ENCODE data around the gene RPS4Y2.

Gene RPS4Y2

DNA sequence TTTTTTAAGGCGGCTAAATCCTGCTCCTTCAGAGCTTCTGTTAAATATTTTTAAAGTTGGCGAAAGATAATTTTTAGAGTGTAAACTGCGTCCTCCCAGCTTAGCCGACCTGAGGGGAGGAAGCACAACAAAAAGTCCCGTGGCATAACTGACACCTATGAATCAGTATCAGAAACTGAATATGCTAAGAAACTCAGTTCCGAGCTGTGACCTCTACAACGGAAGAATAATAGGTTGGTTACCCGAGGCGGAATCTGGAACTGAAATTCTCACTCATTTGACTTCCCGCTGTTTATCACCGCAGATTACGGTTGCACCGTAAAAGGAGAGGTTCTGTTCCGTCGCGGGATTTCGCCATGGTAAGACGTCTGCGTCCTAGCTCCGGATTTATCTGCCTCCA, at the start of gene RPS4Y2:
RPS4Y2 (plus strand) TSS at position 301 of the 400 bp plus-strand sequence; CDS start at position 357, 56 bp downstream.
- DNase-seq (ENCODE audit: low read depth, low spot score) = no peak

DNA sequence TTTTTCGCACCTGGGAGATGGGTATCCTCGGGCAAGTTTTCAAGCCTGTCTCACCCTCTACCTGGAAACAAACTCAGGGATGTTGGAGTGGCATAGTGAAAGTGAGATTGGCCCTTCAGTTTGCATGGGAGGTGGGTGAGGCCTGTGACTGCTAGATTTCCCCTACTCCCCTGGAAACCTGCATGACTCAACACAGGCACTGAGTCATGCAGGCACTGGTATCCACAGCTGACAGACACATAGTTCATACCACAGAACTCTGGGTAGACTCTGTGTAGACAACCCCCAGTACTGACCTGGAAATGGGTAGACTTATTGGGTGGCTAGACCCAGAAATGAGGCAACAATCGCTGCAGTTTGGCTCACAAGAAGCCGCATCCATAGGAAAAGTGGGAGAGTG, 41.5 kb upstream of the RPS4Y2 start:
- DNase-seq (ENCODE audit: low read depth, low spot score) = no peak

DNA sequence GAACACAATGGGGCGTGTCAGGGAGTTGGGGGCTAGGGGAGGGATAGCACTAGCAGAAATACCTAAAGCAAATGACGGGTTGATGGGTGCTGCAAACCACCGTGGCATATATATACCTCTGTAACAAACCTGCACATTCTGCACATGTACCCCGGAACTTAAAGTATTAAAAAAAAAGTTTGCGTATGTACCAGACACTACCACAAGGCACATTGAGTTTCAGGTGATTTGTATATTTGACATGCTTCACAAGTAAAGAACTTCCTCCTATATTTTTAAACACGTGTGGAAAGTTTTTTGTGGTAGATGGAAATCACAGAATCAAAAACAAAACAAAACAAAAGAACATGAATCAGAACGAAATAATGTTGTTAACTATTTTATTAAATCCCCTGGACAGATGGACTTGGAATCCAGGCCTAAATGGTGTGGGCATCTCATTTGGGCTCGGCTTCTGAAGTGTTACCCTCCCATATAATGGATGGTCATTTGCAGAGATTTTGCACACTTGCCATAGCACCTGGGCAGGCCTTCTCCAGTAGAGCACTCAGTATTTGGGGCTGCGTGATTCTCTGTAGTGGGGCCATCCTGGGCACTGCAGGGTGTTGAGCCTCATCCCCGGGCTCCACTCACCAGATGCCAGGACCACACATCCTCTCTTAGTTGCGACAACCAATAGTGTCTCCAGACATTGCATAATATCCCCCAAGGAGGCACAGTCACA, 29.6 kb upstream of the RPS4Y2 start:
- DNase-seq (ENCODE audit: low read depth, low spot score) = no peak

DNA sequence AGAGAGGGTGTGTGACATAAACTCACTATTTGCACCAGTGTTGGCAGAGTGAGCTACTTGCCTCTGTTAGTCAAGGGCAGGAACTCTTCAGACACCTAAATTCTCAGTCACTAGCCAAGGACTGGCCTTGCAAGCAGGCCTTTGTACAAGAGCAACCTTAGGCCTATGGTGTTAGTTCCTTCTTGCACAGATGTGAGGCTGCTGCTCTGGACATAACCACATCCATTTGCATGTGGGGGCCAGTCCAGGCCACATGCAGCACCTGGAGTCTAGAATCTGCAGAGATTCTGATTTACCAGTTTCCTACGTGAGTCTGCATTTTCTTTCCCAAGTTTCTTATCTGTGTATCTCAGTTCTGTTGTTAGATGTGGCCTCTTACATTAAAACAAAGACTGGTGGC, 20.7 kb upstream of the RPS4Y2 start:
- no peak for DNase-seq (ENCODE audit: low read depth, low spot score)

DNA sequence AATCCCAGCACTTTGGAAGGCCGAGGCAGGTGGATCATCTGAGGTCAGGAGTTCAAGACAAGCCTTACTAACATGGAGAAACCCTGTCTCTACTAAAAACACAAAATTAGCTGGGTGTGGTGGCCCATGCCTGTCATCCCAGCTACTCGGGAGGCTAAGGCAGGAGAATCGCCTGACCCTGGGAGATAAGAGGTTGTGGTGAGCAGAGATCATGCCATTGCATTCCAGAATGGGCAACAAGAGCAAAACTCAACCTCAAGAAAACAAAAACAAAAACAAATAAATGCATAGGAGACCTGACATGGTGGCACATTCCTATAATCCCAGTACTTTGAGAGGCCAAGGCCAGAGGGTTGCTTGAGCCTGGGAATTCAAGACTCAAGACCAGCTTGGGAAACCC, 16.1 kb upstream of the RPS4Y2 start:
- no peak for DNase-seq (ENCODE audit: low read depth, low spot score)

DNA sequence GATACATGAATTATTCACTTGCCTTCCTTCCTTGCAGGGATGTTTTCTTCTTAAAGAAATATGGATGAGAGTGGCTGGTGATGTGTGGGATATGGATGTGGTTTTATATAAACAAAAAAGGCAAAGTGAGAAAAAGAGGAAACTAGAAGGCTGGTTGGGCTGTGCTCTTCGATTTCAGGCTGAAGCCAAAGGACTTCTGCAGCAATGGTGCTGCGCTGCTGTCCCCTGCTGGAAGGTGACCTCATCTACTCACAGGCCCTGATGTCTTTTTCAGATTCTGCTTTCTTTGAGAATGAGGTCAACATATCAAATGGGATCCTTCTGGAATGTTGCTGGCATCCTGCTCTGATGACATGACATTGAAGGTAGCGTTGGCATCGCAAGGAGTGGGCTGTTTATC, 15.3 kb upstream of the RPS4Y2 start:
- DNase-seq (ENCODE audit: low read depth, low spot score) = no peak

DNA sequence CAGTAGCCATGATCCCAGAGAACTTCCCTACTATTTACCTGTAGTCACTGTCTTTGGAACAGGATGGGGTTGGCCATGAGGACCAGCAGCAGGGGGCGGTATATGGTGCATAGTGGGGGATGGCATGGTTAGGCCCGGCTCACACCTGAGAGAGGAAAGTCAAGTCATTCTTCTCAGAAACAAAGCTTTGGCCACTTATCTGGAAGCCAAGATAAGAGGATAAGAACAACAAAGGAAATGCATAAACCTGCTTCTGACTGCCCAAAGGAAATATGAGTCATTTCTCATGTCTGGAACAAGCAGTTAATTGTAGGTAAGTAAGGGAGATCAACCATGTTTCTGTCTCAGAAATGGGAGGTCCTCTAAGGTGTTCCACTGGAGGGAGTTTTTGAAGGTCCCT, 10.8 kb upstream of the RPS4Y2 start:
- no peak for DNase-seq (ENCODE audit: low read depth, low spot score)

DNA sequence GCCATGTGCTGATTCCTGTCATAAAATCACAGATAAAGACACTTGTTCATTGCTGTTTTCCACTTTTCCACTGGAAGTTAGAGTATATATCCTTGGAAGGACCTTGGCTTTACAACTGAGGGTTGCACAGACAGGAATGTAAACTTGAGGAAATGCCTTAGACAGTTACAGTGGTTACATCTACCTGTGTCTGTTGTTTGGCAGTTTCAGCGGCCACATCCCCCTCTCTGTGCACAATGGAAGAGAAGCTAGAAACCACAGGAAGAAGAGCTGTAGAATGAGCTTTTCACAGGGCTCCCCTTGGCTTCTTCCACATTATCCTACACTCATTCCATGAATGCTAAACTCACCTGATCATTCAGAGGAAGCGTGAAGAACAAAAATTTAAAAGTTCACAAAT, 9.0 kb upstream of the RPS4Y2 start:
- no peak for DNase-seq (ENCODE audit: low read depth, low spot score)

DNA sequence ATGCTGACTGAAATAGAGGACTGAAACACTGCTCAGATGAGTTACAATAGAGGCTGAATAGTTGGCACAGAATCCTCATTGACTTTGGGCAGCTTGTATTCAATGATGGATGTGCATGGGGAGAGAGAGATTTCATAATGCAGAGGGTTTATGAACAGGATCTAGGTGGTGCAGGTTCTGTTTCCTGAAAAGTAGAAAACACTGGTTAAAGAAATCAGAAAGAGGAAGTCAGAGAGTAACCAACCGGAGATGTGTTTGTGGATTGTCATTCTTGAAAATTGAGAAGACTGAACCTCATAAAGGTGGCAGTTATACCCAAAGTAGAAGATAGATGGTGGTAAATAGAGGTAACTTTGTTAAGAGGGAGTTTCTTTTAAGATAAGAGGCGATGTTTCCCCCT, 8.0 kb downstream of the RPS4Y2 start:
- no peak for DNase-seq (ENCODE audit: low read depth, low spot score)

DNA sequence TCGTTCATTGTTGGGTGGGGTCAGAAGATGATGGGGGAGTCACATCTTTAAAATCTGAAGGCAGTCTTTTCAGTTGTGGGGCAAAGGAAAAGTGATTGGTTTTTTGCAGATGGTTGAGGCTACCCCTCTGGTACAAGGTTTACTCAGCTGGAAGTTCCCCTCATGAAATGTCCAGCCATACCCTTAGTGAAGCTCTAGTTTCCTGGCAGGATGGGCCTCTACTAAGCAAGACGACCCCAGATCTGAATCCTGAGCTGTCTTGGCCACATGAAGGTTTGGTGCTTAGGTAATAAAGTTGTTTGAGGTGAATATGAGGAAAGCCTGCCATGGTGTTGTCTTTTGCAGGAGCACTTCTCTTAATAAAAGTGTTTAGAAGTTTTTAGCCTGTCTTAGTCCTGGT, 9.2 kb downstream of the RPS4Y2 start:
- DNase-seq (ENCODE audit: low read depth, low spot score) = no peak

DNA sequence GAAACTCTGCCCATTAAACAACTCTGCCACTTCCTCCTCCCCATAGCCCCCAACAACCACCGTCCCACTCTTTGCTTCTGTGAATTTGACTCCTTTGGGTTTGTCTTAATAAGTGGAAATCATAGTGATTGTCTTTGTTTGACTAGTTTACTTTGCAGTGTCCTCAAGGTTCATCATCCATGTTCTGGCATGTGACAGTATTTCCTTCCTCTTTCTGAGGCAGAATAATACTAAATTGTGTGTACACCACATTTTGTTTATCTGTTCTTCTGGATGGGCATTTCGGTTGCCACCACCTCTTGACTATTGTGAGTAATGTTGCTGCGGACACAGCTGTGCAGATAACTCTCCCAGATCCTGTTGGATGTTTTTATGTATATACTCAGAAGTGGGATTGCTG, 14.8 kb downstream of the RPS4Y2 start:
- DNase-seq (ENCODE audit: low read depth, low spot score) = no peak

DNA sequence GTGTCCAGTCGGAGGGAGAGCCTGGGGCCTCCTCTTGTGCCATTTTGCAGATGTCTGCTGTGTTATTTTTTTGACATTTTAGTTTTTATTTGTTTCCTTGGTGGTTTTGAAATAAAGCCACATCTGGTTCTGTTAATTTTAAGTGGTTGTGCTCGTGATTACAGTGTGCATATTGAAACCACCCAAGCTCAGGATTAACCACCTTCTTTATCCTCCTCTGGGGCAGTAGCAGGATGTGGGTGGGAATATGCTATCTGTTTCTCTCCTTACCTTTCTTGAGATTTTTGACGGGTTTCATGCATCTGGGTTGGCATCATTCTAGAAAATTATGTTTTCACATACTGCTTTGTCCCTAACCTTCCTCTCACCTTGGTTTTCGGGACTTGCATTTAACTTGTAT, 20.2 kb downstream of the RPS4Y2 start:
- DNase-seq (ENCODE audit: low read depth, low spot score) = no peak

DNA sequence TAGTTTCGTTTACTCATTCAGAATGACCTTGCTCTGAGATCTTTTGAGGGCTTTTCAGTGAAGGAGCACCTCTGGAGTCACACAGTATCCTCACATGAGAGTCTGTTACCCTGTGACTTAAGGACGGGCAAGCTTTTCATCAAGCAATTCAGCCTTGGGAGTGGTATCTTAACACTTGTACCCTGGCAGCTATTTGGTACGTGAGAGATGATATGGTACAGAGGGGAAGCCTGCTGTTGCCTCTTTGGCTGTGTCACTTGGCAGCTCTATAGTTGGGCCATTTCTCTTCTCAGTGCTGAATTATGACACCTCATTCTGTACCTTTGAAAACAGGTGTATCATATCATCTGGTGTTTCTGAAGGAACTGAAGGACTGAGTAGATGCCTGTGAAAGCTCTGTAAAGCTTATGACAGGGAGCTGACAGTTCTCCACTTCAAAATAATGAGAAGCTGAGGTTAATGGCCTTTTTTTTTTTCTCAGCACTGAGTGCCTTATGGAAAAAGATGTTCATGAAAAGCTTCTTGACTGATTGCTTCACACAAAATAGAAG, 24.3 kb downstream of the RPS4Y2 start:
- no peak for DNase-seq (ENCODE audit: low read depth, low spot score)

DNA sequence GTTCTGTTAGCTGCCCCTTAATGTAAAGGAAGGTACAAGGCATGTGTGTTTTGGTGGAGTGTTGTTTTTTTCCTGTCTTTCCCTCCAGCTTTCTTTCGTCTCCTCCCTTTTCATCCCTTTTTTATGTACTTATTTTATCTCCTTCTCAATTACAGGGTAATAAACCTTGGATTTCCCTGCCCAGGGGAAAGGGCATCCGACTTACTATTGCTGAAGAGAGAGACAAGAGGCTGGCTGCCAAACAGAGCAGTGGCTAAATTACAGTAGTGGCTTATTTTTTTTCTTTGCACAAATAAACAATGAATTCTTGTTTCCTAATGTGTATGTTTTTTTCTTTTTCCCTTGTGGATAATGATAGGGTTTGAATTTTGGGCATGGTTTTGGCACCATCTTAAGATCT, 24.9 kb downstream of the RPS4Y2 start:
- DNase-seq (ENCODE audit: low read depth, low spot score) = no peak

DNA sequence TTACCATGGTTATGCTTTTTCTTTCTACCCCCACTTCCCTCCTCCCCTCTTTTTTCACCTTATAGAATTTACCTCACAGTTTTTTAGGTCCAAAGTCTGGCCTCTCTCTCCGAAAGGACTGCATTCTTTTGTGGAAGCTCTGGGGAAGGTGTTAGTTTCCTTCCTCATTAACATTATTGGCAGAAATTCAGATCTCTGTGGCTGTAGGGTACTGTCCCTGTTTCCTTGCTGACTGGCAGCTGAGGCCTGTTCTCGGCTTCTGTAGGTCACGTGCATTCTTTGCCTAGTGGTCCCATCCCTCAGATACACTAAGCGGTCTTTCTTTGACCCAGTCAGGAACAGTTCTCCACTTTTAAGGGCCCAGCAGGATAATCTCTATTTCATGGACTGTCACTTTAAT, 25.5 kb downstream of the RPS4Y2 start:
- DNase-seq (ENCODE audit: low read depth, low spot score) = no peak

DNA sequence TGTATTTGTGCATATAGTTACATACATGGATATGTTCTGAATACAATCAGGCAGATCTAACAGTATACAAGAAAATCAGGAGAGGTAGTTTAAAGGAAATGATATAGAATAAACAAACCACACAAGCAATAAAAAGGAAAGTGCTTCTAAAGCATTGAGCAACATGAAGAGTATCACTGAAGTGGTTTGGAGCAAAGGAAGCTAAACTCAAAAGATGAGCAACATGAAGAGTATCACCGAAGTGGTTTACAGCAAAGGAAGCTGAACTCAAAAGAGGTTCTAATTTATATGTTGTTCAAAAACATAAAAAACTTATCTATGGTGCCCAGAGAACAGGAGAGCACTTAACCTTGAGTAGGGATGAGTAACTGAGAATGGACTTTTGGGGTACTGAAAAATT, 29.1 kb downstream of the RPS4Y2 start:
- DNase-seq (ENCODE audit: low read depth, low spot score) = no peak

DNA sequence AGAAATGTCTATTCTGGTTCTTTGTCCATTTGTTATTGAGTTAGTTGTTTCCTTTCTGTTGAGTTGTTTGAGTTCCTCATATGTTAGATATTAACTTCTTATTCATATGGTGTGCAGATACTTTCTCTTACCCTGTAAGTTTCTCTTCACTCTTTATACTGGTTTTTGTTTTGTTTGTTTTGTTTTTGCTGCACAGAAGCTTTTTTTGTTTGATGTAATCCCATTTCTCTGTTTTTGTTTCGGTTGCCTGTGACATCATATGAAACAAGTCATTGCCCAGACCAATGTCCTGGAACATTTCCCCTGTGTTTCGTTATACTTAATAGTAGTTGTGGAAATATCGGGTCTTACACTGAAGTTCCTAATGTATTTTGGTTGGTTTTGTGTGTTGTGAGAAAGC, 31.2 kb downstream of the RPS4Y2 start:
- no peak for DNase-seq (ENCODE audit: low read depth, low spot score)

DNA sequence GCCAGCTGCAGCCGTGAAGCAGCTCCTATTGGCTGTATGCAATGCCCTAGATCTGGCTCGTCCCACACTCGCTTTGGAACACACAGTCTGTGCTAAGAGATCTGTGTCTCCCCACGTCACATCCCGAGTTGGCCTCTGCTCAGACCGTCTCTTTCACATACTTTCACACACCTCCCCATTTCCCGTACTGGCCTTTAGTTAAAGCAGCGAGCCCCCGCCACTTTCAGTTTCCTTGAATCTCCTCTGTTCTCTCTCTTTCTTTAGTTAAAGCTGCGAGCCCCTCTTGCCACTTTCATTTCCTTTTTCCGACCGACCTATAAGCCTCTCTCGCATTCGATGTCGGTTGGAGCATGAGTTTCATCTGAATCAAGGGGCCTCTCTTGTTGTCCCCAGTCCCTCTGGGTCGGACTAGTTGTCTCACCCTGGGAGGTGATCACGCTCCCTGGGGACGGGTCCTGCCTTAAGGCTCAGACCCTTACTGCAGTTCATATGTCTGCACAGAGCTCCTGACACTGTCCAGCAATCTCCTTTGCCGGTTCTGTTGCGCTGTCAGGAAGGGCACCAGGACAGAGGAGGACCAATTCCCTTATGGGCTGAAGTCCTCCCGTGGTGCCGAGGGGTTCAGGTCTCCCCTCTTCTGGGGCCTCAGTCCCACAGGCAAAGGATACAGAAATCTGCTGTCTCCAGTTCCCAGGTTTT, 42.6 kb downstream of the RPS4Y2 start:
- no peak for DNase-seq (ENCODE audit: low read depth, low spot score)

DNA sequence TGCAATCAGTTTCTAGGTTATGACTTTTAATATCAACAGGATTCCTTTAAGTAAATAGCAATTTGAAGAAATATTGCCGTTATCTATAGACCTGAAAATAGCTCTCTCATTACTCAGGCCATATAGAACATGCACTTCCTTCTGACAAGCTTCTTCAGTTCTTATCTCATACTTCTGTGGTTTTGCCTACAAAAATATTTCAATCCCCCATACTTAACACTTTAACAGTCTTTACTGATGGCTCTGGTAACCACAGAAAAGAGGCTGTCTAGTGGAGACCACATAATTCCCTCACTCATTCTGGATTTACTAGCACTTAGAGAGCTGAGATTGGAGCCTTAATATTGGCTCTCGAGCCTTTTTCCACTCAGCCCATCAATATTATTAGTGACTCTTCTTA, 46.8 kb downstream of the RPS4Y2 start:
- no peak for DNase-seq (ENCODE audit: low read depth, low spot score)

DNA sequence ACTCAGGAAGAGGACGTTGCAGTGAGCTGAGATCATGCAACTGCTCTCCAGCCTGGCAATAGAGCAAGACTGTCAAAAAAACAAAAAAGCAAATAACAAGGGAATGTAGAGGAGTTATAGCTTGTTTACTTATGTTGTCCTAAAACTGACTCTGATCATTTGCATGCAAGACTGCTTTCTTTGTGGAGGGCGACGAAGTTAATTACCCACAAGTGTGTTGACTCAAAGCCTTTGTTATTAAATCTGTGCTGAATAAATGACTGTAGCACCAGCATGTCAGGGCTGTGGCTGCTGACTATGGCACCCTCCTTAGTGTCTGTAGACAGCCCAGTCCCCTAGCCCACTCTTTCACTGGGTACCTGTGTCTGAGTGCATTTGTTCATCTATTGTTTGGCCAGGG, 50.3 kb downstream of the RPS4Y2 start:
- no peak for DNase-seq (ENCODE audit: low read depth, low spot score)

DNA sequence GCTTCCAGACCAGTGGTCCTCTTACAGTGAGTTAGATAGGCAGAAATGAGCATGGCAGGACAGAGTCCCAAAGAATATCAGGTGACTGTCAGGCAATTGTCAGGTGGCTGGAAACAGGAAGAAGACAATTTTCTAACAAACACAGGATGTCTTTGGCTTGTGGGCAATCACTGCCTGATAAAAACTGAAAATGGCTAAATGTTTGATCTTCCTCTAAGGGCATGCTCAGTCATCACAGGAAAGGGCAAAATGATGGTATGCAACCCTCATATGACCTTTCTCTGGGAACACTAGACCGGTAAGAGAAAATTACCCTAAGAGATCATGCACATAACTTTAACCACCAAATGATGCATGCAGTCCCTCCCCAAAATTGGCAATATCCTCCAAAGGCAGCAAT, 57.6 kb downstream of the RPS4Y2 start:
- DNase-seq (ENCODE audit: low read depth, low spot score) = no peak

DNA sequence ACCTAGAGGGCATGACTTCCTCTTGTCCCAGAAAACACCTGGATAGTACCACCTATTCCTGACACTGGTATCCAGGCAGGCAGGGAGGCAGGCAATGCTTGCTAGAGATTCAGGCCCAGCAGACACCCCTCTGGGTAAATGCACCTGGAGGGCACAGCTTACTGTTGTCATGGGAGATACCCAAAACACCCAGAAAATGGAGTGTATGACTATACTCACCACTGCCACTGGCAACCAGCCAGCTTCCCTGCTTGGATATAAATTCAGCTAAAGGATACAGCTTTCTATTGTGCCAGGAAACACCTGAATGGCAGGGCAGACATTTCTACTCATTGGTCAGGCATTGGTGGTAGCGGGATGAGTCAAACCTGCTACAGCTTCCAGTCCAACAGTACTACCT, 58.9 kb downstream of the RPS4Y2 start:
- DNase-seq (ENCODE audit: low read depth, low spot score) = no peak

DNA sequence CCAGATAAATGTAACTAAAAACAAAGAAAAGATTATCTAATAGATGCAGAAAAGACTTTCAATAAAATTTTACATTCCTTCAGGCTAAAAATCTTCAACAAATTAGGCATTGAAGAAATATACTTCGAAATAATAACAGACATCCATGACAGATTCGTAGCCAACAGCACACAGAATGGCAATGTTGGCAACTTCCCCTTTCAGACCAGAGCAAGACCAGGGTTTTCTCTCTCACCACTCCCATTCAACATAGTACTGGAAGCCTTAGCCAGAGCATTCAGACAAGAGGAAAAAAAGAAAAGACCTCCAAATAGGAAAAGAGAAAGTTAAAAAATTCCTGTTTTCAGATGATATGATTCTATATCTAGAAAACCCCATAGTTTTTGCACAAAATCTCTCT, 61.2 kb downstream of the RPS4Y2 start:
- no peak for DNase-seq (ENCODE audit: low read depth, low spot score)

All from astrocyte of the hippocampus (primary cell).